BE2C (cell line): Measurements from ENCODE around the gene C1QTNF5.

ENCODE experiments used
- DNase-seq: peaks from one replicate; pipeline ENCODE4 v3.0.0-alpha.2; 2020
- H3K27me3 ChIP-seq: fragments of 250-450 bp; sonication (Bioruptor Pico); 2 replicates; pipeline ENCODE4 v1.5.1; 2020; ENCODE audit warnings: mild to moderate bottlenecking
- H3K36me3 ChIP-seq: fragments of 250-450 bp; sonication (Bioruptor Pico); 2 replicates; pipeline ENCODE4 v1.5.1; 2020; ENCODE audit warnings: mild to moderate bottlenecking
- H3K4me1 ChIP-seq: fragments of 250-450 bp; sonication (Bioruptor Pico); 2 replicates; pipeline ENCODE4 v1.5.1; 2020
- H3K4me3 ChIP-seq: 2 replicates; pipeline ENCODE4 v1.5.1; 2011; ENCODE audit warnings: low read depth, low read length
- H3K9me3 ChIP-seq: fragments of 250-450 bp; sonication (Bioruptor Pico); 2 replicates; pipeline ENCODE4 v1.5.1; 2020
- TF ChIP-seq, protein P1 (sequence below): IDR thresholded peaks from 2 replicates; pipeline ENCODE4 v1.5.1; 2012; ENCODE audit warnings: mild to moderate bottlenecking, low read depth, low read length

C1QTNF5 gene

DNA sequence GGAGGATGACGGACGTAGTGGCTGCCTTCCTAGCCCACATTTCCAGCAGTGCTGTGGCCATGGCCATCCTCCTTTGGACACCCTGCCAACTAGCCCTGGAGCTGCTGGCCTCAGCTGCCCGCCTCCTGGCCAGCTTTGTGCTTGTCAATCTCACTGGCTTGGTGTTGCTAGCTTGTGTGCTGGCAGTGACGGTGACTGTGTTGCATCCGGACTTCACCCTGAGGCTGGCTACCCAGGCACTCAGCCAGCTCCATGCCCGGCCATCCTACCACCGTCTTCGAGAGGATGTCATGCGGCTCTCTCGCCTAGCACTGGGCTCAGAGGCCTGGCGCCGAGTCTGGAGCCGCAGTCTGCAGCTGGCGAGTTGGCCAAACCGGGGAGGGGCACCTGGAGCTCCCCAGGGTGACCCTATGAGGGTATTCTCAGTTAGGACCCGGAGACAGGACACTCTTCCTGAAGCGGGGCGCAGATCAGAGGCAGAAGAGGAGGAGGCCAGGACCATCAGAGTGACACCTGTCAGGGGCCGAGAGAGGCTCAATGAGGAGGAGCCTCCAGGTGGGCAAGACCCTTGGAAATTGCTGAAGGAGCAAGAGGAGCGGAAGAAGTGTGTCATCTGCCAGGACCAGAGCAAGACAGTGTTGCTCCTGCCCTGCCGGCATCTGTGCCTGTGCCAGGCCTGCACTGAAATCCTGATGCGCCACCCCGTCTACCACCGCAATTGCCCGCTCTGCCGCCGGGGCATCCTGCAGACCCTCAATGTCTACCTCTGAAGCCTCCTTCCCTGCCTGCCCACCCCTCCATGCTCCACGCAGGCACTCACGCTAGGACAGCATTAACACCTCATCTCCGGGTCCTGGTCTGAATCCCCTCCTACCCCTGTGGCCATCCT is 4.8 kb downstream of the C1QTNF5 start:
- DNase-seq = no peak
- TF ChIP-seq, protein P1, sequence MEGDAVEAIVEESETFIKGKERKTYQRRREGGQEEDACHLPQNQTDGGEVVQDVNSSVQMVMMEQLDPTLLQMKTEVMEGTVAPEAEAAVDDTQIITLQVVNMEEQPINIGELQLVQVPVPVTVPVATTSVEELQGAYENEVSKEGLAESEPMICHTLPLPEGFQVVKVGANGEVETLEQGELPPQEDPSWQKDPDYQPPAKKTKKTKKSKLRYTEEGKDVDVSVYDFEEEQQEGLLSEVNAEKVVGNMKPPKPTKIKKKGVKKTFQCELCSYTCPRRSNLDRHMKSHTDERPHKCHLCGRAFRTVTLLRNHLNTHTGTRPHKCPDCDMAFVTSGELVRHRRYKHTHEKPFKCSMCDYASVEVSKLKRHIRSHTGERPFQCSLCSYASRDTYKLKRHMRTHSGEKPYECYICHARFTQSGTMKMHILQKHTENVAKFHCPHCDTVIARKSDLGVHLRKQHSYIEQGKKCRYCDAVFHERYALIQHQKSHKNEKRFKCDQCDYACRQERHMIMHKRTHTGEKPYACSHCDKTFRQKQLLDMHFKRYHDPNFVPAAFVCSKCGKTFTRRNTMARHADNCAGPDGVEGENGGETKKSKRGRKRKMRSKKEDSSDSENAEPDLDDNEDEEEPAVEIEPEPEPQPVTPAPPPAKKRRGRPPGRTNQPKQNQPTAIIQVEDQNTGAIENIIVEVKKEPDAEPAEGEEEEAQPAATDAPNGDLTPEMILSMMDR = no peak
- H3K4me1 ChIP-seq = peaks cover 3% of the 10 kb centered on the region
- peaks cover 14% of the 10 kb centered on the region for H3K27me3 ChIP-seq
- H3K9me3 ChIP-seq = no peaks in the 10 kb centered on the region
- H3K36me3 ChIP-seq = no peaks in the 10 kb centered on the region
- peak overlapping the region; percentile 95 for H3K4me3 ChIP-seq

DNA sequence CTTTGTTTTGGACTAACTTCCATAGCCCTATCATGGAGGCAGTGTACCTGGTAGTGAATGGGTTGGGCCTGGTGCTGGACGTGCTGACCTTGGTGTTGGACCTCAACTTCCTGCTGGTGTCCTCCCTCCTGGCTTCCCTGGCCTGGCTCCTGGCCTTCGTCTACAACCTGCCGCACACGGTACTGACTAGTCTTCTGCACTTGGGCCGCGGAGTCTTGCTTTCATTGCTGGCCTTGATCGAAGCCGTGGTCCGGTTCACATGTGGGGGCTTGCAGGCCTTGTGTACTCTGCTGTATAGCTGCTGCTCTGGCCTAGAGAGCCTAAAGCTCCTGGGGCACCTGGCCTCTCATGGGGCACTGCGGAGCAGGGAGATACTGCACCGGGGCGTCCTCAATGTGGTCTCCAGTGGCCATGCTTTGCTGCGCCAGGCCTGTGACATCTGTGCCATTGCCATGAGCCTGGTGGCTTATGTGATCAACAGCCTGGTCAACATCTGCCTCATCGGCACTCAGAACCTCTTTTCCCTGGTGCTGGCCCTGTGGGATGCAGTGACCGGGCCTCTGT is 5.5 kb downstream of the C1QTNF5 start:
- TF ChIP-seq, protein P1 = no peak
- DNase-seq = no peak
- Histone ChIP-seq H3K36me3 (no peaks in the 10 kb centered on the region), H3K9me3 (no peaks in the 10 kb centered on the region), H3K4me3 (peak overlapping the region; percentile 95), H3K4me1 (peaks cover 3% of the 10 kb centered on the region), H3K27me3 (peaks cover 9% of the 10 kb centered on the region)

DNA sequence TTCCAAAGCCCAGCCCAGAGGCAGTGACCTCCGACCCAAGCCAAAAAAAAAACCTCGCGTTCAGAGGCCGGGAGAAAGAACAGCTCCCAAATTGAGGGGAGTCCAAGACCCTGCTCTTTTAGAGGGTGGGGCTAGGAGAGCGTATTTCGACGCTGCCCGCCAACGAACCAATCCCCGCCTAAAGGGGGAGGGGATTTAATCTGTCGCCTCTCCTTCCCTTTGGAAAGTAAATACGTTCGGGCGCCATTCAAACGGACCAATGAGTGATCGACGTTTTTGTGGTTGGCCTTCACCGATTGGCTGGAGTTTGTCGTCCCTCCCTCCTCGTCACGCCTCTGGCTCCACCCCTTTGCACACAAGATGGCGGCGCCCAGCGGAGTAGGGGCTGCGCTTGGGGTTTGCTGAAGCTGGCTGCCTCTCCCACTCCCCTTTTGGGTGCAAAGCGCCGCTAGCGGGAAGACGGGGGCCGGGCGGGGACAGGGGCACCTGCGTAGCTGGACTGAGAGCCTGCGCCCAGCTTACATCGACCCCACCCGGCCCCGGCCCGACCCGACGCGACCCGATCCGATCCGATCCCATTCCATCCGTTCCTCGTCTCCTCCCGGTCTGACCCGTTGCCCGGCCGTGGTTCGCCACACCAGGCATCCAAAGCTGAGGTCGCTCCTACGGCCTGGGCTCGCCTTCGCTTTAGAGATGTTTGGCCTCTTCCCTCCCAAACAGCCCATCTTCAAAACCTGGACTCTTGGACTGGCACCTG is 6.3 kb downstream of the C1QTNF5 start, which contains the start of gene RNF26:
TSS of gene RNF26 (plus strand) at position 354 of the 757 bp plus-strand sequence. CDS start 596 bp downstream, outside the sequence.
- TF ChIP-seq, protein P1 = no peak
- Histone ChIP-seq H3K4me1 (peaks cover 3% of the 10 kb centered on the region), H3K27me3 (peaks cover 1% of the 10 kb centered on the region), H3K36me3 (no peaks in the 10 kb centered on the region), H3K4me3 (peak within 1 kb of the TSS; percentile 95), H3K9me3 (no peaks in the 10 kb centered on the region)
- DNase-seq = peak; percentile 95

DNA sequence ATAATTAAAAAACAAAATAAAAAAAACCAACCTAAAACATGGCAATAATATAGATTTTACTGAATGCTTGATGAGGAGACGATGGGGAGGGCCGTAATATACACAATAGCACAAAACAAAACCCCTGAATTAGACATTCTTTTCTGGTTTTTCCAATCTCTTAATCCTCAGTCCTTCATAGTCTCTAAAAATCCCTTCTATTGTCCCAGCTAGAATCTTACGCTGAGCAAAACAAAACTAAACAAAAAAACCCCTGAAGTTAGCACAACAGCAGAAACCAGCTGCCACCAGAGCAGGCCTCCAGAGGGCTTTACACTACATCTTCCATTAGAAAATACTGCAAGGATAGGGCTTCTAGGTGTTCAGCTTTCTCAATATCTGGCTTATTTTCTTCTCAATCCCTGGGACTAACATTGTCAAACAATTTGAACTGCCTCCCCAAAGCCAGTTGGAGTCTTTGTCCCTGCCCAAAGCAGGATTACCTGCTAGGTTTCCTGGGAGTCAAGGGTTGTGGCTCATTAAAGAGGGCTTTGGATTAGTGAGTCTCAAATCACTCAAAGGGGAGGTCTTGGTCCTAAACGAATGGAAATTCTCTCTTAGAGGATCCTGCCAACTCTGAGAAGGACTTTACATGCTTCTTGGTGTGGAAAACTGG is 8.4 kb downstream of the C1QTNF5 start:
- Histone ChIP-seq H3K36me3 (no peaks in the 10 kb centered on the region), H3K9me3 (no peaks in the 10 kb centered on the region), H3K4me3 (no peak overlapping the region), H3K27me3 (no peaks in the 10 kb centered on the region), H3K4me1 (no peaks in the 10 kb centered on the region)
- TF ChIP-seq, protein P1 = no peak
- DNase-seq = no peak

DNA sequence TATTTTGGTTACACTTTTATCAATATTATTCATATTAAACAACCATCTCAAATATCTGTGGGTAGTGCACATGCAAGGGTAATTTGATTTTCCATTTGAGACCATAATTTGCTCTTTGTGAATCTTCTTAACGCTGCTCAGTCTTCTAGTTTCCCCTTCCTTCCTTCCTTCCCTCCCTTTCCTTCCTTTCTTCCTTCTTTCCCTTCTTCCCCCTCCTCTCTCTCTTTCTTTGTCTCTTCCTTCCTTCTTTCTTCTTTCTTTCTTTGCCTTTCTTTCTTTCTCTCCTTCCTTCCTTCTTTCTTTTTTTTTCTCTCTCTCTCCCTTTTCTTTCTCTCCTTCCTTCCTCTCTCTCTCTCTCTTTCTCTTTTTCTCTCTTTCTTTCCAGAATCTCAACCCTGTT is 10.4 kb downstream of the C1QTNF5 start:
- H3K4me3 ChIP-seq = no peak overlapping the region
- no peaks in the 10 kb centered on the region for H3K4me1 ChIP-seq
- H3K36me3 ChIP-seq = no peaks in the 10 kb centered on the region
- H3K27me3 ChIP-seq = no peaks in the 10 kb centered on the region
- H3K9me3 ChIP-seq = no peaks in the 10 kb centered on the region
- no peak for DNase-seq
- TF ChIP-seq, protein P1 = no peak
